SK-MEL-5 (cell line): ENCODE measurements around the gene SYNDIG1. TPM values are rescaled to one million over a fixed set of nuclear protein-coding genes. Genes with fewer than 3 reads are reported as not detected.

ENCODE experiments used
- DNase-seq: peaks from one replicate; pipeline ENCODE4 v3.0.0-alpha.2; 2016; ENCODE audit warnings: low read depth, low spot score
- in situ Hi-C: cut with HindIII; loops from 2 replicates; pipeline ENCODE4 v1.10.0; 2016; ENCODE audit warnings: low sequenced_read_pairs, high pct_unique_total_duplicates, low pct_unique_long_range_greater_than_20kb
- total RNA-seq: library from RNA; depleted of rRNA; stranded (reverse); fragments of >200 nt; shearing (Covaris generic); gene quantifications from 2 replicates; pipeline ENCODE4 v1.2.3, GENCODE V29; 2014

SYNDIG1 gene
- total RNA-seq, 1 experiment from 2014 or later = not detected

DNA sequence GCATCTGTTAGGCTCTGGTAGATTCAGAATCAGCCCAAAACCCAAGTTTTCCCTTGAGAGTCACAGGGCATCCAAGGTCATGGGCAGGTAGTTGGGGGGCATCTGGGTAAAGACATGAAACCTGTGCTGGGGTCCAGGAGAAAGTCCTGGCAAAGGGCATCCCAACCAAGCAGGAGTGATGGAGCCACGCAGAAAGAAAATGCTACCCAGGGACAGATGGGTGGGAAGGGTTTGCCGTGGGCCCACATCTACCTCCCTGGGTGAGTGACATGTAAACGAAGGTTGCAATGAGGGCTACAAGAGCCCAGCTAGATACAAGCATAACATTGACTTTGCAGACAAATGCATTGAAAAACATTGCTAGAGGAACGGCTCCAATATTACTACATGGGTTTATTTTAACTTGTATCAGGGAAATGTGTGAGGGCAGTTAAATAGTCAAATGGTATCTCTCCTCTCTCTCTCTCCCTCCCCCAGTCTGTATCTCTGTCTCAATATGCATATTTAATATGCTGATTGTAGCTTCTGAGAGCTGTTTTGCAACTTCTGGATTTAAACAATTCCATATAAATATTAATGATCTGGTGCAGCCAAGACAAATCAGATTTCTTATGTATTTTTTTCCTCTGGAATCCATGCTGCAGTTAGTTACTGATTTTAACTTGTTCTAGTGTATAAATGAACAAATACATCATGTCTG lies 135.7 kb downstream of the SYNDIG1 start:
- in situ Hi-C loops = no loop called here
- no peak for DNase-seq

DNA sequence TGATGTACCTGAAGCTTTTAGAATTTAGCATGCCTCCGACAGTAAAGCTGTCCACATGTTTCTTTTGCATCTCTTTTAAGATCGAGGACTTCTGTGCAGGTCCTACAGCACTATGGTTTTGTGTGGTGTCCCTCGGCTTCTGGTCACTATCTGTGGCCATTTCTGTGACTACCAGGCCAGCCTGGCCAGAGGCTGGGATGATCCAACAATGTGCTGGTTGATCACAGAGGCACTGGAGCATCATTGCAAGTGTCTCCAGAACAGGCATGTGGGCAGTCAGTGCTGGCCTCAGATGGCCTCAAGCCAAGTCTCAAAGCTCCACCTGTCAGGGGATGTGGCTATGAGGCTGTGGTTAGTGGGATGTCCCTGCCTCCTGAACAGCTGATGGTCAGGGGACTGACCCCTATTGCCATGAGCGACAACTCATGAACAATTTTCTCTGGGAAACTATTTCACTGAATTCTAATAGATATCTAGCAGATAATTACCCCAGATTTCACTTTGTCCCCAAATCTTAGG lies 136.6 kb downstream of the SYNDIG1 start:
- in situ Hi-C loops = no loop called here
- DNase-seq = no peak

DNA sequence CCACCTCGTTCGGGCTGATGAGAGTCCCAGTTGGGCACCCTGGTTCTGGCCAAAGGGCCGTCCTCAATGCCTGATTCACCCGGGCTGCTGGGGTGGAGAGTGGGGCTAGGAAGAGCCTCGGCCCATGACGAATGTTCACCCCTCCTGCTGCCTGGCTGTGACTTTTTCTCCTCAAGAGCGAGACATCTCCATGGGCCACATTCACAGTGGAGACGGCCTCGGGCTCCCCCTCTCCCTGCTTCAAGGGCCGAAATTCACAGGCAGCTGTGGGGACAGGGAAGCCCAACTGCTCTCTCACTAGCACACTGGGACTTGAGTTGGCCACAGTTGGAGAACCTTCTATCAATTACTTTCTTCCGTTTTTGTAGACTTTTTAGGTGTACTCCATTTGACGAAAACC lies 138.0 kb downstream of the SYNDIG1 start:
- in situ Hi-C loops = no loop called here
- no peak for DNase-seq

DNA sequence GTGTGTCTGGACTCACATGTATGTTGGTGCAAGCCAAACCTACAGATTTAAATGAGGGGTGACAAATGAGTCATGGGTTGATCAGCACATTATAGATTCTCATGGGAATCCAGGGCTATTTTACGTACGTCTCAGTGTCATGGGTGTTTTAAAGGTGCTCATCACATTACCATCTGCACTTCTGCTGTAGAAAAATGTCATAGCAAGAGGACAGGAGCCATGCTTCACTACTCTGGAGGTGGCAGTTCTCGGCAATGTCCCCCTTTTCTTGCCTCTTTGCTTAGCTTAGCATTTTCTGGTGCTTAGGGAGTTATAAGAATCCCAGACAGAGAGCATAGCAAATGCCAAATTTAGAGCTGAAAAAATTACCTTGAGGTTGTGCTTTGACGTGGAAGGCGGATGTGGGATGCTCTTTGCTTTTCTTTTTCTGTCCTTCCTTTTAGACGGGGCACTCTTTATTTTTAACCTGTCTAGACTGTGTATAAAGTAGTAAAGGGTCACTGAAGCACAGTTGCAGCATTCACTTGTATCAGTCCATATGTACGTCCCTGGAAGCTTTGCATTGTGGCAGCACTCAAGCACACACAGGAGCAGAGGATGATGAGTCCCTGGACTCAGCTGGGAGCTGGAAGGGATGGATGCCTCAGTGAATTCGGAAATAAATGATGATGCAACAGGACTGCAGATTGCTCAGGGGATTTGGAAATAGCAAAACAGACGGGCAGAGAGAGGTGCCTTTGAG lies 139.7 kb downstream of the SYNDIG1 start:
- no peak for DNase-seq
- in situ Hi-C loops = no loop called here

- in situ Hi-C loops = no loop called here
- DNase-seq = no peak
Measured at GRCh38 chr20:24609757-24610156, 140.3 kb downstream of the SYNDIG1 start.

- in situ Hi-C loops = no loop called here
- DNase-seq = no peak
Measured at GRCh38 chr20:24610341-24611115, 141.1 kb downstream of the SYNDIG1 start.

DNA sequence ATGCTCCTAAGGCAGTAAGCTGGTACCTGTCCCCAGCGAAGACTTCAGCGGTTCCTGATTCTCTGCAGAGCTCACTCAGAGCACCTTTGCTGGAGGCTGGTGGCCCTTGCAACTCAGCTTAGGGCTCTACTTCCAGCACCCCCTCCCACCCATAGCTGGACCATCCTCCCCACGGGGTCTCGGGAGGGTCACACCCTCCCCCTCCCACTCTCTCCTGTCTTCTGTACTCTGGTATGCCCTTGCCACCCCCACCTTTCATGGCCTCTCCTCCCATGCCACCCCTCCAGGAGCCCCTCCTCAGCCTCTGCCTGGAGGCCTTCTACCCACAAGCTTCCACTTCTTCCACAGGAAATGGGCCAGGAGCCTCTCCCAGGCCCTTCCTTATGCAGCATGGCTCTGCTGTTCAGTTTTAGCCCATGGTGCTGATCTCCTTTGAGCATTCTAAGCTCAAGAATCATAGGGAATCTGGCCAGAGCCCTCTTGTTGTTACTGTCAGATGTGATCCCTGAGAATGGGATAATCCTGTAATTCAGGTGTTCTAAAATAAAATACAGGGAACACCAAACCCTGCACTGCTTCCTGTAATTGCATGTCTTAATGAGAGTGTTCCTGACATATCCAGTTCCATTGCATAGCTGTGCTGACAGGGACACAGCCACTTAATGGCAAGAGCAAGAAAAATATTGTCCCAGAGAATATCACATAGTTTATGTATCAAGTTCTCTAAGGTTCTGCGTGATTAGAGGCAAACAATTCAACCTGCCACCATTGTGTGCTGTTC lies 142.1 kb downstream of the SYNDIG1 start:
- no peak for DNase-seq
- in situ Hi-C loops = no loop called here

DNA sequence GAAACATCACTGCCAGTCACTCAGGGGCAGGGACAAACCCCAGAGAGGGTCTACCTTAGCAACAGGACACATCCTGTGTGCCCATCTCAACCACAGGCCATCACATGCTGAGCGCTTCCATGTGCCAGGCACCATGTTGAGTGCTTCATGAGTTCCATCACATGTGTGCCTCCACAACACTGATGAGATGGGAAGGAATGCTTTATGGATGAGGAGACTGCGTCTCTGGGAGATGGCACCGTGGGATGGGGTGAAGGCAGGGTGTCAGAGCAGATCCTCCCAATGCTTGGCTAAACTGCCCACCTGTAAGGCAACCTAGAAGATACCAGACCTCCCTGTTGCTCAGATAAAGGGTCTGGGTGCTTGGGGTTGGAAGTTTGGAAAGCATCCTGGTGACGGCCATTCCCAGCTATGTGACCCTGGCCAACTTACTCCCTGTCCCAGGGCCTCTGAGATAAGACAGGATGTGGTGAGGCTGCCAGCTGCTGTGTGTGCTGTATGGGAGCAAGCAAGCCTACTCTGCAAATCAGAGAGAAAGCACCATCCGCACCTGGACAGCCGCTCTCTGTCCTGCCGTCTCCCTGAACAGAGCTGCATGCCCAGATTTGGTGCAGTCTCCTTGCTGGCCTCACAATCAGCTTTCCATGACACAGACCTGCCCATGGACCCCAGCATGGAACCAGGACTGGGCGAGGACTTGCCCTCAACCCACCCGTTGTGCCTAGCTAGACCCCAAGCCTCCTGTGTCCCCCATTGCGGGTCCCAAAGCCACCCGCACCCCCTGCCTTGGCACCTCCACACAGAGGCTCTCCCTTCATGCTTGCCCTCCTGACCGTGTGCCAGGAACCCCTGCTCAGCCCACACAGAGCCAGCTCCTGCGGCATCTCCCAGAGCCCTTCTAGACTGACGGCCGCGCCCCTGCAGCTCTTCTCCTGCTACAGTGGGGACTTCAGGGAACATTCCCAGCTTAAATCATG lies 143.7 kb downstream of the SYNDIG1 start:
- in situ Hi-C loops = no loop called here
- no peak for DNase-seq

- in situ Hi-C loops = no loop called here
- DNase-seq = no peak
Measured at GRCh38 chr20:24614341-24614740, 144.9 kb downstream of the SYNDIG1 start.

- DNase-seq = no peak
- in situ Hi-C loops = no loop called here
Measured at GRCh38 chr20:24615353-24615752, 145.9 kb downstream of the SYNDIG1 start.

GRCh38 chr20:24616258-24617079 lies 147.0 kb downstream of the SYNDIG1 start:
- in situ Hi-C loops = no loop called here
- no peak for DNase-seq

- DNase-seq = no peak
- in situ Hi-C loops = no loop called here
Measured at GRCh38 chr20:24617080-24617432, 147.6 kb downstream of the SYNDIG1 start.

DNA sequence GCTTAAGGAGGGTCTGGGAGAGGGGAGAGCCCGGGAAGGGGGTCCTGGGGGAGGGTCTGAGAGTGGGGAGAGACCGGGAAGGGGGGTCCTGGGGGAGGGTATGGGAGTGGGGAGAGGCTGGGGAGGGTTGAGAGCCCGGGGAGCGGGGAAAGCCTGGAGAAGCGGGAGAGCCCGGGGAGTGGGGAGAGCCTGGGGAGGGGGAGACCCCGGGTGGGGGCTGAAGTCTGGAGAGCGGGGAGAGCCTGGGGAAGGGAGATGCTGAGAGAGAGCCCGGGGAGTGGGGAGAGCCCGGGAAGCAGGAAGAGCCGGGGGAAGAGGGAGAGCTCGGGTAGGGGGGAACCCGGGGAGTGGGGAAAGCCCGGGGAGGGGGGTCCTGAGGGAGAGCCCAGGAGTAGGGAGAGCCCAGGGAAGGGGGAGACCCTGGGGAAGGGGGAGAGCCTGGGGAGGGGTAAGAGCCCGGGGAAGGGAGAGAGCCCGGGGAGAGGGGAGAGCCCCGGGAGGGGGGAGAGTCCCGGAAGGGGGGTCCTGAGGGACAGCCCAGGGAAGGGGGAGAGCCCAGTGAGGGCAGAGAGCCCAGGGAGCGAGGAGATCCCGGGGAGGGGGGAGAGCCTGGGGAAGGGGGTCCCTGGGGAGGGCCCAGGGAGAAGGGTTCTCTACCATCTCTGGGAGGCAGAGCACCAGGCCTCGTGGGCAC lies 148.5 kb downstream of the SYNDIG1 start:
- in situ Hi-C loops = no loop called here
- DNase-seq = no peak

GRCh38 chr20:24618739-24619138 lies 149.3 kb downstream of the SYNDIG1 start:
- in situ Hi-C loops = no loop called here
- DNase-seq = no peak

DNA sequence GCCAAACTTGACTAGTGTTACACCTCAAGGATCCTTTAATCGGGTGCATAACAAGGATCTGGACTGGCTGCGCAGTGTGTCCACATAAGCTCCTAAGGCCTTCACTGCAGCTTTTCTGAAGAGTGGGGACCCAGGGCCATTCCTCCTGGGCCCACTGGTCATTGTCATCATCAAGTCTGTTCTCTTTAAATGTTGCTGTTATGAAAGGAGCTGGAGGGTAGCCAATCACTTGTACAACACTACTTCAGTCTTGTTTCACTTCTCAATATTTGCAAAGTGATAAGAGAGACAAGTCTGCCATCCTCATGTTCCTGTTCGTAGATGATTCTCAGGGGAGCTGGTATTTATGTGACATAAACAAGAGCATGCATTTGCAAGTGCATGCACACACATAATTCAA lies 149.8 kb downstream of the SYNDIG1 start:
- DNase-seq = no peak
- in situ Hi-C loops = no loop called here
